NCI-H460 (cell line): ENCODE data around the gene PRKACA. TPM values are rescaled to one million over a fixed set of nuclear protein-coding genes. Genes with fewer than 3 reads are reported as not detected.

Experiments
- DNase-seq: peaks from one replicate; pipeline ENCODE4 v3.0.0-alpha.2; 2016; ENCODE audit warnings: low read depth; ENCODE audit errors: extremely low read depth
- total RNA-seq: library from RNA; depleted of rRNA; stranded (reverse); fragments of >200 nt; shearing (Covaris generic); gene quantifications from 2 replicates; pipeline ENCODE4 v1.2.3, GENCODE V29; 2014

The PRKACA gene
- total RNA-seq, 1 experiment from 2014 or later = 14.4 TPM

DNA sequence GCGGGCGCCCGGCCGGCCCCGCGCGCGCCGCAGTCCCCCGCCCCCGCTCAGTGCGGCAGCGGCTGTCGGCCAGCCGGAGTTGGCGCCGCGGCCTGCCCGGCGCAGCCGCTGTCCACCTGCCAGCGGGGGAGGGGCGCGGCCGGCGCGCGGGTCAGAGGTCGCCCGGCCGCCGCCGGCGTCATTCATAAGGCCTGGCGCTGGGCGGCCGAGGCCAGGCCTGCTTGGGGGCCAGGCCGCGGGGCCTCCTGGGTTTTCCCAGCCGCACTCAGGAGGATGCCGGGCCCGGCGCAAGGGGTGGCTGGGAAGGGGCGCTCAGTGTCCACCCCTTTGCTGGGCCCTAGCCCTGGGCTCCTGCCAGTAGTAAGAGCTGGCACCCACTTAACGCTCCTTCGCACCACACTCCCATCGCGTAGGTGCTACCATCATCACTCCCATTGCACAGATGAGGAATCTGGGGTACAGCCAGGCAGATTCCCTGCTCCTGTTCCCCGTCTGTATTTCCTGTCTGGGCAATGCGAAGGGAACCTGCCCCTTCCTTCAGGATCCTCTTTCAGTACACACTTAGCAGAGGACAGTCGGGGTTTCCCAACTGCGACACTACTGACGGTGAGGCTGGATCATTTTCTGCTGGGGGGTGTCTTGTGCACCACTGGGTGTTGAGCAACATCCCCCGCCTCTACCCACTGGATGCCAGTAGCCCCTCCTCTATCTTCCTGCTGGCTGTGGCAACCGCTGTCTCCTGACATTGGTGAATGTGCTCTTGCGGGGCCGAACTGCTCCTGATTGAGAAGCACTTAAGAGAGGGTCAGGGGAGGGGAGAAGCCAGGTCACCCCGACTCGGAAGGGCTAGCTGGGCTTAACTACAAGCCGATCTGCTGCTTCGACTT is 846 bp upstream of the PRKACA start:
- no peak for DNase-seq

DNA sequence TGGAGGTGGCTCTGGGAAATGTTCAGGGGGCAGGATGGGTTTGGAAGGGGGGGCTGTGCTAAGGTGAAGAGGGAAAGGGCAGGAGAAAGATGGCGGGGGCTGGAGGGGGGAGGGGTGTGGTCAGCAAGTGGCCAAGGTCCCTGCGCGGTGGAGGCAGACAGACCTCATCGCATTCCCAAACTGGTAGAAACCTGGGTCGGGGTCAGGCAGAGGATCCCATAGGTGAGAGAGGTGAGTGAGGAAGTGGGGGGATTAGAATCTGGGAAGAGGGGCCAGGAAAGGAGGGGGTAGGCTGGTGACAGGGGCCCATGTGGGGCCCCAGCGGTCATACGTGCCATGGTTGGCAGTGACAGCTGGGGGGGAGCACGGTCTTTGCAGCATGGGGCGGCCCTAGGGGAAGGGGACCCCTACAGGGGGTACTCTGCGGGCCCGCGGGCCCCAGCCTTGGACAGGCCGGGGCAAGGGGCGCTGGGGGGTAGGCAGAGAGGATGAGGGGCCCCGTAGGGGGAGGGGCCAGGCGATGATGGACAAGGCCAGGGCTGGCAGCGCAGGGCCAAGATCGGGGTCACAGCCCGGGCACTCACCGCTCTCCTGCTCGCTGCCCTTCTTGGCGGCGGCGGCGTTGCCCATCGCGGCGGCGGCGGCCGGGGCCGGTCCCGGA is 514 bp downstream of the PRKACA start:
- DNase-seq = no peak

DNA sequence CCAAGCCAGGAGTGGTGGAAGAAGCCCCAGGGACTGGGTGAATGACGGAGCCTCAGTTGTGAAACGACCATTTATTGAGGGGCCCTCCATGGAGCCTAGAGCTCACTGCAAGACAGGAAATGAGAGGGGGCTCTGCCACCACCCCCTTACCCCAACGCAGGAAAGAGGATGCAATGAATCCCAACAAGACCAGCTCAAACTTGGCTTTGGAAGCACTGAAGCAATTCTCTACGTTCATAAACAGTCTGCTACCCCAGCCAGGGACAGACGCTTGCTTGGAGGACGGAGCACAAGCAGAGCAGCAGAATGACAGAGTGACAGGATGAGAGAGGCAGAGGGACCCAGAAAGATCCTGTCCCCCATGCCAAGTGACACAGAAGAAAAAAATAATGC is 1.0 kb downstream of the PRKACA start:
- DNase-seq = no peak

DNA sequence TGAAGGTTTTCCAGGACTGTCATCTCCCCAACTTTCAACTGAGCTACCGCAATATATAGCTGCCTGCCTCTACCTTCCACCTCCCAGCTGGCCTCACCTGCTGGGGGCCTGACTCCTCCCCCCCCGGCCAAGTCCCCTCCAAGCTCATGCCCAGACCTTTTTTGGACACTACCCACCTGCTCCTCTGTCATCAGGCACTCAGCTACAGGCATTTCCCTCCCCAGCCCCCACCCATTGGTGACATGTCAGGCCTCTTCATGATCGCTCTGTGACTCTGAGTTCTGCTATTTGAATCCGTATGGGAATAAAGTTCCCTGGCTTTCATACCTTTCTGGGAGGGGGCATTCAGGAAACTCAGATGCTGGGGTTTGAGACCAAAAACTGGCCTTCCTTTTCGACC is 1.8 kb downstream of the PRKACA start:
- DNase-seq = no peak

DNA sequence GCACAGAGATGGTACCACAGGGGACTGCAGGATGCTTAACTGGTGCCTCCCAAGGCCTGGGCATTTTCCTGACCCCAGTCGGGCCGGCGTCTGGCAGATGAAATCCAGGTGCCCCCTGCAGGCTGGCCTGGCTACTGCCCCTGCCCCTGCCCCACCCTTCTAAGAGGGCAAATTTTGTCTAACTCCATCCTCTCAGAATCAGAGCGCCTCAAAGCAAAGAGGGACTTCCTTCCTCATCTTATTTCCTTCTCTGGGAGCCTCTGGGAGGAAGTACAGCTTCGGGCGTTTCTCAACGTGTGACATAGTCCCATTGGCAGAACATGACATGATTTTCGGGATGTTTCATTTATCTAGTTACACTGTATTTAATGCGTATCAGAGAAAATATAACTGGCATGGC is 2.7 kb downstream of the PRKACA start:
- DNase-seq = no peak

DNA sequence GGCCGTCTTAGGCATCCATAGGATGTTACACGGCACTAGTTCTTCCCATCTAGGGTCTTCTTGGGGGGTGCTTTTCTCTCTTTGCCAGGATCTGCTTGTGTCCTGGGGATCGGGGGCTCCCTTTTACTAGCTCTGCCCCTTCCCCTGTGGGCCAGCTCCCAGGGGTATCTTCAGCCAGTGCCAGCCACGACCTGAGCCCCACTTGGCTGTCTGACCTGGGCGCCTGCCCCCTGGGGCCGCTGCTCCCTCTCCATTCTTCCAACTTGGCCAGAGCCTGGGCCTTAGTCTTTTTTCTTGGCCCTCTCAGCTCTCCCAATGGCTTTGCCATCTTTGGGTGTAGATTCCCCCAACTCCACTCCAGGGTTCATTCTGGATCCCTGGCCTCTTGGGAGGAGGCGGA is 3.1 kb downstream of the PRKACA start:
- DNase-seq = no peak

DNA sequence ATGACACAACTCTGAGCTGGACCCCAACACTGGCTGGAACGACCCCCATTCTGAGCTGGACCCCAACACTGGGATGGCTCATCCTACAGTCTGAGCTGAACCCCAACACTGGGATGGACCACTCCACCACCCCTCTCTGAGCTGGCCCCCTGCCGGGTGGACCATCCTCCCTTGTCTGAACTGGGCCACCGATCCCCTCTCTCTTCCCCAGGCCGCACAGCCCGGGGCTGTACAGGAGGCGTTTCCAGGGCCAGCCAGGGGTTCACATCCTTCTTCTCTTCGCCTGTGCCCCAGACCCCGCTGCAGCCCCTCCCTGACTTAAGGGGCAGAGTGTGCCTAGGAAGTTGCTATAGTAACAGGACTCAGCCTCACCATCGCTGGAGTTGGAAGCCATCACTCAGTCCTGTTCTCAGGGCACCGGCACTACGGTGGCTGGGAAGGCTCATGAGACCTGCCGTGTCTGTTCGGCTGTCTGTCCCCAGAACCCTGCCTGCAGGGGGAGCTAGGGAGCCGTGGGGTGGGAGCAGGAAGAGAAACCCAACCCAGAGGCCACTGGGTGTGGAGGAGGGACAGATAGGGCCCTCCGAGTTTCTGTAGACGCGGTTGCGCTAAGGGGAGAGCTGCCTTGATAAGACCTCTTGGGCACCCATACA is 3.7 kb downstream of the PRKACA start:
- no peak for DNase-seq

DNA sequence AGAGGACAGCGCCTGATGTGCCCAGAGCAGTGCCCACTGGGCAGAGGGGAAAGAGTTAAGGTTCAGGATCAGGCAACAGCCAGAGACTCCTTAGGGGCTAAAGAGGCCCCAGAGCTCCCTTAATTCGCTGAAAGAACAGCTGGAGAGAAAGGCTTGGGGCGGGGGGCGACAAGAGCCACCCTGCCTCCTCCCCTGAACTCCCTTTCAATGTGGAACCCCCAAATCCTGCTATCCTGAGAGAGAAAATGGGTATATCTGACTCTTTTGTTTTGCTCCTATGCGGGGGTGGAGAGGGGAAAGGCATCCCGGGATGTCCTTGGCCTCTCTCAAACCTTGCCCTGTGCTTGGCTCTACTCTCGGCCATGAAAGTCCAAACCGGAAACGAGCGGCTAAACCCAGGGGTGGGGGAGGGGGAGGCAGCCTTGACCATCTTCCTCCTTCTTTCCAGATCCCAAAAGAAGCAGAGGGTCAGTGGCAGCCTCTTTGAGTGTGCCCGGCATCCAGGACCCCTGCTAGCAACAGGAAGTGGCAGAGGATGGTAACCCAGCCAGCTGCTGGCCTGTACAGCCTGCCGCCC is 4.7 kb downstream of the PRKACA start:
- DNase-seq = no peak

DNA sequence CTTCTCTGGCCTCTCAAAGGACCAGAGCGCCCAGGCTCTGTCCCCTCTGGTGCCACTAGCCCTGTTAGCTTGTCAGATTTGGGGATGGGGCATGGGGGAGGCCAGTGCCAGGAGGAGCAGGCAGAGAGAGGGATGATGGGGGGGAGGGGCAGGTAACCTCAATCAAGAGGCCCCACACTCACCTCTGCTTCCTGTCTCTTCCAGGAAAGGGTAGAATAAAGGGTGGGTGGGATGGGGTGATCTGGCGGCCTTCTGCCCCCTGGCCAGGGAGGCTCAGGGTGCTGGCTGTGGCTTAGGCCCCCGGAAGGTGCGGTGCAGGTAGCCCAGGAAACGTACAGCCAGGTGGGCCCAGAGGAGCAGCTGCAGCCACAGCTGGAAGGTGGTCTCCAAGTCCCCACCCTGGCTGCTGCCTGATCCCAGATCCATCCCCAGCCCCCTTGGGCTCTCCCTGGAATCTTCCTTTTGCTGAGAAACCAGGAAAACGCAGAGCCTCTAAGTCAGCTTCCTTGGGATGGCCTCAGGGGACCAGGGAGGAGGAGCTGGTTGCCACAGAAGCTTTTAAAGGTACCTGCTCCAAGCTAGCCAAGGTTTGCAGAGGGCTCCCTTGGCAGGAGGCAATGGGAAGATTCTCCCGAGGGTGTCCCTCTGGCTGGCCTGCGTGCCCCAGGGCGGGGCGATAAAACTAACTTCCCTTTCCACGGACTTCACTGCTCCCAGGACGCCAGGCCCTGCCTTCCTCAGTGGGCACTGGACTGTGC is 5.3 kb downstream of the PRKACA start:
- no peak for DNase-seq

DNA sequence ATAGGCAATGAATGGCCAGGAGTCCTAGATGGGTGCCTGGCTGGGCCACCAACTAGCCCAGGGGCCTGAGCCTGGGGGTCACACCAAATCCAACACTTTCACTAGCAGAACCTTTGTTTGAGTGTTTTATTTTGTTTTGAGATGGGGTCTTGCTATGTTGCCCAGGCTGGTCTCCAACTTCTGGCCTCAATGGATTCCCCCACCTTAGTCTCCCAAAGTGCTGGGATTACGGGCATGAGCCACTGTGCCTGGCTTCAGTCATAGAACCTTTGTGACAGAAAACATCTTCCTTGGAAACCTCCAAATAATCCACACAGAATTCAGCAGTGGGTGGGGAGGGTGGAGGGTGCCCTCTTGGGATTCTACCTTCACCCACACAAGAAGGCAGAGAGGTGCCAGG is 6.1 kb downstream of the PRKACA start:
- no peak for DNase-seq

DNA sequence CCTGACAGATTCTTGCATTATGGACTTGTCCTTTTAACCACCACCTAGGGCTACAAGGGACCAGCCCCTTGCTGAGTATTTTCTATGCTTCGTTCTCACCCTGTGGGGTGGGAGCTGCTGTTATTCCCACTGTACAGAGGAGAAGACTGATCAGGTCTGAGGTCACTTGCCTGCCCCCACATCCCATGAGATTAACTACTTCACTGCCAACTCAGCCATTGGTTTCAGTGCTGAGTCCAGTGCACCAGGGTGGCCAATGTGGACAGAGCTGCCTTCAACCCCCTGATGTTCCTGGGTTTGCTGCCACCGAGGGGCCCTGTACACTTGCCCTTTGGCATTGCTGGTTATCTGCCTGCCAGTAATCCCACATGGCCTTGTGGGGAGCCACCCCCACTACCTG is 6.9 kb downstream of the PRKACA start:
- no peak for DNase-seq

DNA sequence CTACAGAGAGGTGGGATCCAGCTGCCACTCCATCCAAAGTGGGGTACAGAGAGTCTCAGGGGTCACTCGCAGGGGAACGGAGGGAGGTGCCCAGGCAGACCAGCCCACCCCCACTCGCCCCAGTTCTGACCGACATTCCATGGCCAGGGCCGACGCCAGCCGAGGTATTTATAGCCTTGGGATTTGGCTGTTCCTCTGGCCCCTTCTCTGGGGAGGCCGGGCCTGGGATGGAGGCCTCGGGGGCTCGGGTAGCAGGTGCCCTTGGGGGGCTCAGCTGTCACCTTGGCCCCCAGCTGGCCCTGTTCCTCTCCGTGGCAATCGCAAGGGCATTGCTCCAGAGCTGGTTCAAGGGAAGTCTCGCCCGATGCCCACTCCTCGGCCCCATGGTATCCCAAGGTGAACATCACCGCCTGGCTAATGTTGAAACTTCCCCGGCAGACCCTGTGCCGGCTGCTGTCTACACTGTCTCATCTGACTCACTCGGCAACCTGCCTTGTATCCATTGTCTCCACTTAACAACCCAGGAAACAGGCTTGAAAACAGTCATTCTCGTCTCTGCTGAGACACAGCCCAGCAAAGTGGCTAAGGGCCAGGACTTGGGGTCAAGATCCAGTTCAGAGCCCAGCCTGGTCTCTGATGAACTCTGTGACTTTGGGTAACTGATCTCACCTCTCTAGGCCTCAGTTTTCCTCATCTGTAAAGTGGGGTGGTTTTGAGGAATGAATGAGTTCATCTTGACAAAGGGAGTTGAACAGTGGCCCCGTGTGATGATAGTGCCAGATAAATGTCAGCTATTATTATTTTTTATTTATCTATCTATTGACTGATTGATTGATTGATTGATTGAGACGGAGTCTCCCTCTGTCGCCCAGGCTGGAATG is 9.7 kb downstream of the PRKACA start:
- no peak for DNase-seq

DNA sequence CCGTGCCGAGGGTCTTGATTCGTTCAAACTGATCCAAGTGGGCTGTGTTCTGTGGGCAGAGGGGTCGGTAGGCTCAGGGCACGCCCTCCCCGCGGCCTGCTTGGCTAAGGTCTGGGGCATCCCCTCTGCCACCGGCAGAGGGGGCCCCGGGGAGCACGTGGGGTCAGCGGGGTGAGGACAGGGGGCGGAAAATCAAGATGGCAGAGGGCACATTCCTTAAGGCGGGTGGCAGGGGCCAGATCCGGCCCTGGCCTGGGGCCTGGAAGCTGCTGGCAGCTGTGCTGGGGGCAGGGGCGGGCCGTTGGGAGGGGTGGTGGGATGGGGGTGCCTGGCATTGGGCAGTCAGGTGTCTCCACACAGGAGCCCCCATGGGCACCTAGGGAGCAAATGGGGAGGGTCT is 10.7 kb downstream of the PRKACA start:
- DNase-seq = no peak

DNA sequence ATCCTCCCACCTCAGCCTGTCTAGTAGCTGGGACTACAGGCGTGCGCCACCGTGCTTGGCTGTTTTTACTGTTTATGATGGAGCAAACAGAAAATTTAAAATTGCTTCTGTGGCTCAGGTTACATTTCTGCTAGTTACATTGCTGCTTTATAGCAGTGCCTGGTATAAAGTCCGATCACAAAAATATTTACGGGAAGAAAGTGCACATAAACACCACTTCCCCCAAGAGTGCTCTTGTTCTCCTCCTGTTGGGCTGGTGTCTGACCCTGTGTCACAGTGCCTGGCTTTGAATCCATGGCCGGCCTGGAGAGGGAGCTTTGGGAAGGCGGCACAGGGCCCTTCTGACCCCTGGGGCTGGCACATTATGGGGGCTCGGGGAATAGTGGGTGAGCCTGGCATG is 11.9 kb downstream of the PRKACA start:
- no peak for DNase-seq

DNA sequence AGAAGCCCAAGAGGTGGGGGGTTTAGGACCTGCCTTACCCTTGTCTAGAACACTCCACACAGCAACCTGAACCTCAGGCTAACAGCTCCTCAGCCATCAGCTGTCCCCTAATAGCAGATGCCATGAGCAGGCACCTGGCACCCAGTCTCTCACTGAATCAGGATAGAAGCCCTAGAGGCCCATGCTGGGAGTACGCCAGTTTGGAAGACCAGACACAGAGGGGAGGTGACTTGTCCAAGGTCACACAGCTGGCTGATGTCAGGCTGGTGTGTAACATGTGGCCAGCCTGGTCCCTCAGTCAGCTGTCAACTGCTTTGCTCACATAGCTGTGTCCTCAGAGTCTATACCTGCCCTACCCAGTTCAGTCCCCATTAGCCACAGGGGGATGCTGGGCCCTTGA is 14.3 kb downstream of the PRKACA start:
- DNase-seq = no peak

DNA sequence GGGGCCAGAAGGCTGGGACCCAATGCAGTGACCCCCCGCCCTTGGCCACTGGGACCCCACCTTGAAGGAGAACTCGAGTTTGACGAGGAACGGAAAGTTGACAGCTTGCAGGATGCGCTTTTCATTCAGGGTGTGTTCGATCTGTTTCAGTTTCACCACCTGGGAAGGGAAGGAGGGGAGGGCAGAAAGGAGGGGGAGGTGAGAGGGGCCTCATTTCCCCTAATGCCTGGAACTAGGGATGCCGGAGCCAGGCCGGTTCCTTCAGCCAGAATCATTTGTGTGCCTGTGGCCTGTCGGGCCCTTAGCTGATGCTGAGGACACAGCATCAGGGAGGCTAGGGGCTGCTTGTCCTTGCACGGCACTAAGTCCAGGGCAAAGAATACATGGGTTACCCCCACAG is 14.8 kb downstream of the PRKACA start:
- DNase-seq = no peak

DNA sequence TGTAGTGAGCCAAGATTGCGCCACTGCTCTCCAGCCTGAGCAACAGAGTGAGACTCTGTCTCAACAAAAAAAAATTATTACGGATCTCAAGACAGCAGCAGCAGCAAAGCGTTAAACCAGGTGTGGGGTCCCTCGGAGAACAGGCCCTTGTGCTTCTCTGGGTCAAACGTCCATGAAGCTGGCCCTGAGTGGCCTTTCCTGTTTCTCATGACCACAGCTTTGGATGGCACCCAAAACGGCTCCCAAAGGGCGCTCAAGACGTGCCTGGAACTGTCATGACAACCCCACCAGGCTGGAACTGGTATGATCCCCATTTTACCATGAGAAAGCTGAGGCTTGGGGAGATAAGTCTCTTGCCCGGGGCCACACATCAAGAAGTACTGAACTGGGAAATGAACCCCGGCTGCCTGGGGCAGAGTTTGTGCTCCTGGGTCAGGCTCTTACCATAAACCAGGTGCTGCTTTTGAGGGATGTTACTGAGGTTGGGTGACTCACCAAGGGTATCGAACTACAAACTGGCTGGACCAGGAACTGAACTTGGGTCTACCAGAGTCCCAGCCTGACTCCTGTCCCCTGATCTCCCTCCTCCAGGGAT is 15.4 kb downstream of the PRKACA start:
- DNase-seq = no peak

DNA sequence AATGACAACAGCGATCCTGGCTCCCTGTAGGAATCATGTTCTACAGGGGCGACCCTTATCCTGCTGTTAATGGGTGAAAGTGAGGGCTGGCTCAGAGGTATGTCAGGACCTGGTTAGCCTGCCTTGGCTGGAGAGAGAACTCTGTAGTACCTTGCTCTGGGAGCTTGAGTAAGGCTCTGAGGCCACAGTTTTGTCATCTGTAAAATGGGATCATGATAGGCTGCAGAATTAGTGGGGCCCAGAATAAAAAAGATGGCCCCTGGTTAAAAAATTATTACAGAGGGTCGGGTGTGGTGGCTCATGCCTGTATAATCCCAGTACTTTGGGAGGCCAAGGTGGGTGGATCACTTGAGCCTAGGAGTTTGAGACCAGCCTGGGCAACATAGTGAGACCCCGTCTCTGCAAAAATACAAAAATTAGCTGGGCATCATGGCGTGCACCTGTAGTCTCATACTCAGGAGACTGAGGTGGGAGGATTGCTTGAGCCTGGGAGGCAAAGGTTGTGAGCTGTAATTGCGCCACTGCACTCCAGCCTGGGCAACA is 16.5 kb downstream of the PRKACA start:
- no peak for DNase-seq

DNA sequence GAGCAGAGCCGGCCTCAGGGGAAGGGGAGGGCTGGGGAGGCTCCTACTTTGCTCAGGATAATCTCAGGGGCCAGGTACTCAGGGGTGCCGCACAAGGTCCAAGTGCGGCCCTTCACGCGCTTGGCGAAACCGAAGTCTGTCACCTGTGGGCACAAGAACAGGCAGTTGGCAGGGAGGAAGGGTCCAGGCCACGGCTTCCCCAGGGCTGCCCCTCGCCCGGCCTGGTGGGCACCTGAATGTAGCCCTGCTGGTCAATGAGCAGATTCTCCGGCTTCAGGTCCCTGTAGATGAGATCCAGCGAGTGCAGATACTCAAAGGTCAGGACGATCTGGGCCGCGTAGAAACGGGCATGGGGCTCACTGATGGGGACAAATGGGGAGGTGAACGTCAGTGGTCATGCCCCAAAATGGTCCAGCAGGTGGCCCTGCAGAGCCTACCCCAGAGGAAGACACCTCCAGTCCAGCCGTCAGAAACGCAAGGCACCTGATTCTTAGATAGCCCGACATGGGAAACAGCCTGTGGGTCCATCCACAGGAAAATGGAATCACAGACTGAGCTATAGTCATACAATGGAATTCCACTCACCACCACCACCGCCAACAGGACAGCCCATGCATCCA is 19.9 kb downstream of the PRKACA start:
- no peak for DNase-seq
